Lower leg skin (tissue), 4 donors: ENCODE measurements around the gene ATXN7L3B. TPM values are rescaled to one million over a fixed set of nuclear protein-coding genes. Genes with fewer than 3 reads are reported as not detected.

Source experiments
- DNase-seq, 2 donors: peaks; one replicate each; pipeline ENCODE4 v3.0.0-alpha.2; 2019; ENCODE audit warnings: low spot score in 2 of 2
- H3K4me3 ChIP-seq: fragments of 200-600 bp; sonication (generic); 2 replicates; pipeline ENCODE4 v1.5.1; 2017; ENCODE audit warnings: mild to moderate bottlenecking, low read depth; ENCODE audit not compliant: poor library complexity, severe bottlenecking
- POLR2A ChIP-seq, 2 donors: fragments of 450-650 bp; IDR thresholded peaks; one replicate each; pipeline ENCODE4 v1.6.1; 2016 to 2017; ENCODE audit warnings: antibody characterized with exemption in 2 of 2, mild to moderate bottlenecking in 1 of 2, moderate library complexity in 1 of 2
- WGBS, 2 donors: methylation state at CpG; one replicate each; pipeline ENCODE4 v1.1.5; 2018; 5-methylcytosine and 5-hydroxymethylcytosine counted together
- intact Hi-C: fragments of 100-400 bp; cut with DNase I; formaldehyde crosslinking; loops from one replicate; pipeline ENCODE4 v1.15.0; 2023; ENCODE audit warnings: low total_unique reads
- total RNA-seq, 4 donors: library from RNA; depleted of rRNA; stranded (reverse); fragments of >200 nt; gene quantifications; one replicate each; pipeline ENCODE4 v1.1.0, GENCODE V29; 2016
- TF ChIP-seq, protein P1 (sequence below), 3 donors: fragments of 450-650 bp; IDR thresholded peaks; one replicate each; pipeline ENCODE4 v1.5.1; 2016; ENCODE audit warnings: antibody characterized with exemption in 3 of 3, mild to moderate bottlenecking in 3 of 3, moderate library complexity in 2 of 3

ATXN7L3B gene
- total RNA-seq, 4 donors from 2014 or later: 20.9 to 25.1 (median 23.4) TPM

DNA sequence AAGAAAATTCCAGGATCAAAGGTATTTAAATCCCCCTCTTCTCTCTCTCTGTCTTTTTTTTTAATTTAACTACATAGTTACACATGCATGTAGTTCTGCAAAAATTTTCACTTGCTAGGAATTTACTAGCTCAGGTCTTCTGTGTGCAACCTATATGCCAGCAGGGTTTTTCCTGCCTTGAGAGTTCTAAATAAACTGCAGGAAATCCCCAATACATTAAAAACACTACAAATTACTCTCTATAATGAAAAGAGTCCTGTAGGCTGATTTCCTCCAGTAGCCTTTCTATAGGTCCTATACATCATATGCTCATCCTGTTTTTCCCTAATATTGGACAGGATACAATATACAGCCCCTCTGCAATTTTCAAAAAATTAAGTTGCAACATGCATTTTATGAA, 27.7 kb upstream of the ATXN7L3B start:
- DNase-seq: no peak
- TF ChIP-seq, protein P1, sequence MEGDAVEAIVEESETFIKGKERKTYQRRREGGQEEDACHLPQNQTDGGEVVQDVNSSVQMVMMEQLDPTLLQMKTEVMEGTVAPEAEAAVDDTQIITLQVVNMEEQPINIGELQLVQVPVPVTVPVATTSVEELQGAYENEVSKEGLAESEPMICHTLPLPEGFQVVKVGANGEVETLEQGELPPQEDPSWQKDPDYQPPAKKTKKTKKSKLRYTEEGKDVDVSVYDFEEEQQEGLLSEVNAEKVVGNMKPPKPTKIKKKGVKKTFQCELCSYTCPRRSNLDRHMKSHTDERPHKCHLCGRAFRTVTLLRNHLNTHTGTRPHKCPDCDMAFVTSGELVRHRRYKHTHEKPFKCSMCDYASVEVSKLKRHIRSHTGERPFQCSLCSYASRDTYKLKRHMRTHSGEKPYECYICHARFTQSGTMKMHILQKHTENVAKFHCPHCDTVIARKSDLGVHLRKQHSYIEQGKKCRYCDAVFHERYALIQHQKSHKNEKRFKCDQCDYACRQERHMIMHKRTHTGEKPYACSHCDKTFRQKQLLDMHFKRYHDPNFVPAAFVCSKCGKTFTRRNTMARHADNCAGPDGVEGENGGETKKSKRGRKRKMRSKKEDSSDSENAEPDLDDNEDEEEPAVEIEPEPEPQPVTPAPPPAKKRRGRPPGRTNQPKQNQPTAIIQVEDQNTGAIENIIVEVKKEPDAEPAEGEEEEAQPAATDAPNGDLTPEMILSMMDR (IDR thresholded peaks at IDR 0.05): no peak
- no peak for TF ChIP-seq POLR2A (IDR thresholded peaks at IDR 0.05)
- no peak overlapping the region for H3K4me3 ChIP-seq
- intact Hi-C loops: no loop called here

DNA sequence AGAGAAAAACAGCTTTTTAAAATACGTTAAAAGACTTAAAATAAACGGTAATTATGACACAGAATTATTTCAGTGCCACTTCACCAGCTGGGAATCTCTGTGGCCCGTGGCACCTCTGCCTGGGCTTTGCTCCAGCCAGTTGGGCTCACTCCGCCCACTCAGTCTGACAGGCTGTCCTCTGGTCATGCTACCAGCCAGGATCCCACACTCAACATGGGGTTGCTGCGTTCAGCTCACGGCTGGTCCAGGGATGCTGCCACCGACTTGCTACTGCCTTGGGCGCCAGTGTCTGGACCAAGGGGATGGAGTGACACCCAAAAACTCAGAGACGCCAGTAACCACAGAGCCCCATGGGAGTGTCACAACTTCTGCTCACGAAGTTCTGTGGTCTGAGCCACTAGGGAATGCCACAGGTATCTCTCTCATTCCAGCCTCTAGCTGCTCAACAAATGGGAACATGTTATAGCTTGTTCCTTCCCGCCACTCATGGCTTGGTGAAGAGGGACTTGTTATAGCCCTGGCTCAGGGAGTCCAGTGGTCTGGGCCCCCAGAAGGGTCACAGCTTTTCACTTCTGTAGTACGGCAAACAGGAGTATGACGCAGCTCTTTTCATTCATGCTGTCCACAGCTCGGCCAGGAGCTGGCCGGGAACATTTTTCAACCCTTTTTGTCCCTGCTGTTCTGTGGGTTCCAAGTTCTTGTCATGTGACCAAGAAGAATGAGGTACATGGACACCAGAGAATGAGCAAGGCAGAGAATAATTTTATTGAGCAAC, 23.4 kb upstream of the ATXN7L3B start:
- DNase-seq: no peak
- intact Hi-C loops: no loop called here
- H3K4me3 ChIP-seq: no peak overlapping the region
- 83 to 86% methylated on average over 15 of the region's 15 CpGs for WGBS, 2 donors
- TF ChIP-seq, protein P1 (IDR thresholded peaks at IDR 0.05): no peak
- no peak for TF ChIP-seq POLR2A (IDR thresholded peaks at IDR 0.05)

DNA sequence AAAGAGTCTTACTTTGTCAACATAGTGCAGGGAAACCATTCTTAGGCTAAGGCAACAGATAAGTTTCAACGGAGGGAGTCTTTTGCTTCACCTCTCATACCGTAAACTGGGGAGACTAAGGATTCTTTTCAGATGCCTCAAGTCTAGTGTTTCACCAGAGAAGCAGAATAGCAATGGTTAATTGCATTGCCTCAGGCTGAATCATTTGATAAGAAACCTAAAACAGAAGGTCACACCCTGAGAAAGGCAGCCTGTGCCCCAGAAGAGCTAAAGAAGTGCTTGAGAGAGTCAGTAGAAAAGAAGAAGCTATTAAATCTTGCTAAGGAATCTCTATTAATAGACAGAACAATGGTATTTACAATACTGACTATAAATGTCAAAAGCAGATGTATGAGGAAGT, 21.8 kb upstream of the ATXN7L3B start:
- no peak for DNase-seq
- intact Hi-C loops: no loop called here
- H3K4me3 ChIP-seq: no peak overlapping the region
- no peak for TF ChIP-seq POLR2A (IDR thresholded peaks at IDR 0.05)
- TF ChIP-seq, protein P1 (IDR thresholded peaks at IDR 0.05): no peak
- WGBS, 2 donors: 30 to 41% methylated on average over 2 of the region's 2 CpGs

DNA sequence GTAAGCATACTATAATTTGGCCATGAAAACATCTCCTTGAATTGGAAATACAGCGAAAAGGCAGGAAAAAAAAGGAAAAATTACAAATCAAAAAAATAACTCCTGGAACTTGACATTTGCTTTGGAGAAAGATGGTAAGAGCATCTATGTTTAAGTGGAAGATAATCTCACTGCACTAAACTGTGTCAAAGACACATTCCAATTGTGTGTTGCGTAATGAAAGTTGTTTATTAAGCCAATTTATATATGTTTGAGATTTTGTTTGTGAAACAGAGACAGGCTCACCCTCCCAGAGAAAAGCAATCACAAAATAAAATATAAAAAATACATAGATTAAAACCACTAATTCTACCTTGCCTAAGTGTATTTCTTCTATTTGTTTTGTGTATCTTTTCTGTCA, 11.1 kb upstream of the ATXN7L3B start:
- WGBS, 2 donors: 87% methylated on average over 2 of the region's 2 CpGs
- TF ChIP-seq POLR2A (IDR thresholded peaks at IDR 0.05): no peak
- TF ChIP-seq, protein P1 (IDR thresholded peaks at IDR 0.05): no peak
- intact Hi-C loops: no loop called here
- no peak overlapping the region for H3K4me3 ChIP-seq
- no peak for DNase-seq

DNA sequence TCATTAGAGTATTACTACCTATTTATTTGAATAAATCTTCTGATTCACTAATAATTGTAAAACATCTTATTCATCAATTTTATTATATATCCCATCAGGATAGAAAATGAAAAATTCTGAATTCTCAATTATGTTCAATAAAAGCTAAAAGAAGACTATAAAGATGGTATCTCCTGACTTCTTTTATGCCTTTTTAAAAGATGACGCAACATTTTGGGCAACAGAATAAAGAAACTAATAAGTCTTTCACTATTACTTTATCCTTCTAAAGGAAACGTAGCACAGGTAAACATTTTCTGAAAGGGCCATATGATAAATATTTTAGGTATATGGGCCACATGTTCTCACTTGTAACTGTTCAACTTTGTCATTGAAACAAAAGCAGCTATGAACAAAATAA, 10.1 kb upstream of the ATXN7L3B start:
- DNase-seq: no peak
- 53 to 57% methylated on average over 2 of the region's 2 CpGs for WGBS, 2 donors
- H3K4me3 ChIP-seq: no peak overlapping the region
- intact Hi-C loops: no loop called here
- TF ChIP-seq POLR2A (IDR thresholded peaks at IDR 0.05): no peak
- TF ChIP-seq, protein P1 (IDR thresholded peaks at IDR 0.05): no peak

DNA sequence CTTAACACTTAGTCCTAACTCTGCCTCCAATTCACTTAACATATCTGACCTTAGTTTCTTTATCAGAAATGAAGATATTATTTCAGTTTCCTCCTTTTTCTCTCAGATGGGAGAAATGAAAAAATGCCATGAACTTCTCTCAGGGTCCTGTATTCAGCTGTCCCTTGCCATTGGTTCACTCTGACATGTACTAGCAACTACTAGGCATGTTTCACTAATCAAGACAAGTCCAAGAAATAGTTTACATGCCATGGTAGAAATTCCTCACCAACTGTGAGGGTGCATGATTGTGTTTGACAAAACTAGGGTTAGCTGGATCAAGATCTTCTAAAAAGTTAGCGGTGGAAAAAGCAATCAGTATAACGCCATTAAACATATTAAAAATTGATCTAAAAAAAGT, 7.0 kb upstream of the ATXN7L3B start:
- intact Hi-C loops: no loop called here
- no peak overlapping the region for H3K4me3 ChIP-seq
- TF ChIP-seq POLR2A (IDR thresholded peaks at IDR 0.05): no peak
- TF ChIP-seq, protein P1 (IDR thresholded peaks at IDR 0.05): no peak
- DNase-seq: no peak
- WGBS, 2 donors: 56 to 60% methylated on average over 2 of the region's 2 CpGs
